ENCODE measurements around the gene CFAP74.
"Not testable (repeated sequence)": the region's sequence is repeated elsewhere in the genome, so short reads cannot be mapped to it uniquely, and the experiment has no call there.

CFAP74 gene

GRCh38 chr1:1950940-1951339 is 52.6 kb downstream of the CFAP74 start:
- no peak for DNase-seq (ENCODE audit: low spot score)

GRCh38 chr1:1948783-1949182 is 54.8 kb downstream of the CFAP74 start:
- no peak for DNase-seq (ENCODE audit: low spot score)

- DNase-seq (ENCODE audit: low spot score): no peak
Measured at GRCh38 chr1:1947493-1947892, 56.1 kb downstream of the CFAP74 start.

- DNase-seq (ENCODE audit: low spot score): no peak
Measured at GRCh38 chr1:1946540-1946939, 57.0 kb downstream of the CFAP74 start.

GRCh38 chr1:1945782-1946393 is 57.7 kb downstream of the CFAP74 start:
- no peak for DNase-seq (ENCODE audit: low spot score)

- peak; percentile 85 for DNase-seq (ENCODE audit: low spot score)
Measured at GRCh38 chr1:1943834-1944570, 59.6 kb downstream of the CFAP74 start.

GRCh38 chr1:1942753-1943656 is 60.6 kb downstream of the CFAP74 start:
- DNase-seq (ENCODE audit: low spot score): no peak

GRCh38 chr1:1941868-1942752 is 61.5 kb downstream of the CFAP74 start:
- no peak for DNase-seq (ENCODE audit: low spot score)

GRCh38 chr1:1941211-1941841 is 62.3 kb downstream of the CFAP74 start:
- DNase-seq (ENCODE audit: low spot score): no peak

- no peak for DNase-seq (ENCODE audit: low spot score)
Measured at GRCh38 chr1:1940123-1940425, 63.5 kb downstream of the CFAP74 start.

- no peak for DNase-seq (ENCODE audit: low spot score)
Measured at GRCh38 chr1:1939296-1940122, 64.1 kb downstream of the CFAP74 start.

- DNase-seq (ENCODE audit: low spot score): no peak
Measured at GRCh38 chr1:1938613-1939295, 64.8 kb downstream of the CFAP74 start.

- no peak for DNase-seq (ENCODE audit: low spot score)
Measured at GRCh38 chr1:1938276-1938573, 65.4 kb downstream of the CFAP74 start.

GRCh38 chr1:1937549-1938275 is 65.9 kb downstream of the CFAP74 start:
- no peak for DNase-seq (ENCODE audit: low spot score)

GRCh38 chr1:1937061-1937460 is 66.5 kb downstream of the CFAP74 start:
- DNase-seq (ENCODE audit: low spot score): no peak

- DNase-seq (ENCODE audit: low spot score): not testable (repeated sequence)
Measured at GRCh38 chr1:1934848-1935247, 68.7 kb downstream of the CFAP74 start.

GRCh38 chr1:1929639-1930545 is 73.7 kb downstream of the CFAP74 start:
- no peak for DNase-seq (ENCODE audit: low spot score)

GRCh38 chr1:1929102-1929638 is 74.4 kb downstream of the CFAP74 start:
- no peak for DNase-seq (ENCODE audit: low spot score)

Data from D341Med (cell line).